Mesenchymal stem cell (in vitro differentiated cells and primary cell): Measurements from ENCODE around the gene KLF11.
A peak's percentile ranks its signal among the peaks of the same experiment; 100 is the strongest.

Experiments used
- DNase-seq: peaks from one replicate; pipeline ENCODE4 v3.0.0-alpha.2; 2013
- H2AFZ ChIP-seq: one replicate; pipeline ENCODE4 v1.6.1; 2013; ENCODE audit warnings: low read depth, mild to moderate bottlenecking, control low read depth, inconsistent platforms, low read length, moderate library complexity
- H2AK5ac ChIP-seq: 2 replicates; pipeline ENCODE4 v1.6.1; 2013; ENCODE audit warnings: low read length, moderate library complexity, mild to moderate bottlenecking, inconsistent platforms; ENCODE audit not compliant: severe bottlenecking
- H2BK120ac ChIP-seq: one replicate; pipeline ENCODE4 v1.6.1; 2013; ENCODE audit warnings: low read depth, mild to moderate bottlenecking, inconsistent platforms, low read length, moderate library complexity
- H2BK12ac ChIP-seq, 2 experiments: one replicate each; pipeline ENCODE4 v1.6.1; 2013; ENCODE audit warnings: inconsistent platforms in 2 of 2, low read length in 2 of 2, mild to moderate bottlenecking in 2 of 2, moderate library complexity in 2 of 2, control low read depth in 1 of 2
- H2BK15ac ChIP-seq: one replicate; pipeline ENCODE4 v1.6.1; 2013; ENCODE audit warnings: mild to moderate bottlenecking, low read depth, inconsistent platforms; ENCODE audit not compliant: poor library complexity, severe bottlenecking
- H2BK5ac ChIP-seq: 2 replicates; pipeline ENCODE4 v1.6.1; 2013; ENCODE audit warnings: low read depth, mild to moderate bottlenecking, low read length, control low read depth, inconsistent platforms; ENCODE audit not compliant: poor library complexity, severe bottlenecking
- H3K14ac ChIP-seq, 2 experiments: one replicate each; pipeline ENCODE4 v1.6.1; 2013; ENCODE audit warnings: inconsistent platforms in 2 of 2, low read length in 2 of 2, control low read depth in 1 of 2, mild to moderate bottlenecking in 1 of 2, moderate library complexity in 1 of 2
- H3K18ac ChIP-seq, 2 experiments: one replicate each; pipeline ENCODE4 v1.6.1; 2013; ENCODE audit warnings: inconsistent platforms in 2 of 2, low read length in 2 of 2, control low read depth in 1 of 2, low read depth in 1 of 2, mild to moderate bottlenecking in 1 of 2
- H3K23ac ChIP-seq, 2 experiments: one replicate each; pipeline ENCODE4 v1.6.1; 2013; ENCODE audit warnings: inconsistent platforms in 2 of 2, low read length in 2 of 2, mild to moderate bottlenecking in 2 of 2, moderate library complexity in 2 of 2, control low read depth in 1 of 2
- H3K27ac ChIP-seq: 2 replicates; pipeline ENCODE4 v1.5.1; 2013; ENCODE audit warnings: mild to moderate bottlenecking, moderate library complexity, low read length, control low read depth, inconsistent platforms; ENCODE audit not compliant: poor library complexity, severe bottlenecking
- H3K27me3 ChIP-seq, 2 experiments: 2 replicates each; pipeline versions ENCODE4 v1.6.1 to v1.7.0; 2013; ENCODE audit warnings: low read length in 2 of 2, mild to moderate bottlenecking in 2 of 2, moderate library complexity in 2 of 2, control low read depth in 1 of 2, inconsistent platforms in 1 of 2; ENCODE audit not compliant: control insufficient read depth in 1 of 2, insufficient read depth in 1 of 2
- H3K36me3 ChIP-seq, 2 experiments: 2 replicates each; pipeline versions ENCODE4 v1.6.1 to v1.7.0; 2013; ENCODE audit warnings: low read length in 2 of 2, control low read depth in 1 of 2, inconsistent platforms in 1 of 2, low read depth in 1 of 2, mild to moderate bottlenecking in 1 of 2; ENCODE audit not compliant: insufficient read depth in 2 of 2, control insufficient read depth in 1 of 2
- H3K4ac ChIP-seq, 2 experiments: one replicate each; pipeline ENCODE4 v1.6.1; 2013; ENCODE audit warnings: inconsistent platforms in 2 of 2, low read length in 2 of 2, mild to moderate bottlenecking in 2 of 2, moderate library complexity in 2 of 2, control low read depth in 1 of 2, low read depth in 1 of 2
- H3K4me1 ChIP-seq: 2 replicates; pipeline ENCODE4 v1.6.1; 2013; ENCODE audit warnings: low read depth, low read length, control low read depth; ENCODE audit not compliant: control insufficient read depth, insufficient read depth
- H3K4me2 ChIP-seq: 2 replicates; pipeline ENCODE4 v1.6.1; 2013; ENCODE audit warnings: low read length, mild to moderate bottlenecking, inconsistent platforms; ENCODE audit not compliant: poor library complexity, severe bottlenecking
- H3K4me3 ChIP-seq, 2 experiments: 2 replicates each; pipeline versions ENCODE4 v1.5.1 to v1.7.0; 2013; ENCODE audit warnings: low read length in 2 of 2, mild to moderate bottlenecking in 2 of 2, control low read depth in 1 of 2, low read depth in 1 of 2; ENCODE audit not compliant: insufficient read depth in 1 of 2
- H3K79me1 ChIP-seq: replicated peaks from 2 replicates; pipeline ENCODE4 v1.6.1; 2013; ENCODE audit warnings: mild to moderate bottlenecking, control low read depth, low read length, inconsistent platforms; ENCODE audit not compliant: poor library complexity, severe bottlenecking
- H3K9ac ChIP-seq: 2 replicates; pipeline ENCODE4 v1.7.0; 2013; ENCODE audit warnings: mild to moderate bottlenecking, low read length, moderate library complexity
- H3K9me3 ChIP-seq: 2 replicates; pipeline ENCODE4 v1.7.0; 2013; ENCODE audit warnings: mild to moderate bottlenecking, low read length; ENCODE audit not compliant: control insufficient read depth
- H4K8ac ChIP-seq: one replicate; pipeline ENCODE4 v1.6.1; 2013; ENCODE audit warnings: inconsistent platforms, mild to moderate bottlenecking, low read length, moderate library complexity
- H4K91ac ChIP-seq: one replicate; pipeline ENCODE4 v1.6.1; 2013; ENCODE audit warnings: mild to moderate bottlenecking, low read length, inconsistent platforms
- WGBS: methylation state at CpG from one replicate; pipeline ENCODE4 v1.1.7; 2013; ENCODE audit warnings: mixed read lengths; 5-methylcytosine and 5-hydroxymethylcytosine counted together

KLF11 gene

DNA sequence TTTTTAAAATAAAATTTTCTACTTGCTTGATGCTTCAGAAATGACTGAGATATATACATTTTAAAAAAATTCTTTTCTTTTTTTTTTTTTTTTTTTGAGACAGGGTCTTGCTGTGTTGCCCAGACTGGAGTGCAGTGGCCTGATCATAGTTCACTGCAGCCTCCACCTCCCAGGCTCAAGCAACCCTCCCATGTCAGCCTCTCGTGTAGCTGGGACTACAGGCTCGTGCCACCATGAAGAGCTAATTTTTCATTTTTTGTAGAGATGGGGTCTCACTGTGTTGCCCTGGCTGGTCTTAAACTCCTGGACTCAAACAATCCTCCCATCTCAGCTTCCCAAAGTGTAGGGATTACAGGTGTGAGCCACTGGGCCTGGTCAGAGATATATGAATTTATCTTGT is 24.0 kb downstream of the KLF11 start:
- WGBS: 100% methylated on average over 1 of the region's 2 CpGs

DNA sequence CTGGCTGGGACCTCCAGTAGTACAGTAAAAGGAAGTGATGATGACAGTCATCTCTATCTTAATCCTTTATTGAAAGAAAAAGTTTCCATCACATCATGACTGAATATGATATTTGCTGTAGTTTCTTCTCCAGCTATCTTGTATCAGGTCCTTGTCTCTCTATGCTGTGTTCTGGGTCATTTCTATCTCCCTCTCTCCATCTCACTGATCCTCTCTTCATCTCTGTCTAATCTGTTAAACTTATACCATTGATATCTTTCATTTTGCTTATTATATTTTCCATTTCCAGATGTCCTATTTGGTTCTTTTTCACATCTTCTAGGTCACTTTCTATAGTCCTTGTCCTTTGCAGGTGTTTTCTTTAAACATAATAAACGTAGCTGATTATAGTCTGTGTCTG is 24.5 kb downstream of the KLF11 start:
- H3K79me1 ChIP-seq: peaks cover 11% of the 10 kb centered on the region
- H3K4me3 ChIP-seq: no peak overlapping the region
- H3K4ac ChIP-seq: no peak overlapping the region
- H3K9me3 ChIP-seq: peaks cover 8% of the 10 kb centered on the region
- H3K18ac ChIP-seq: no peak overlapping the region
- H2BK12ac ChIP-seq: no peak overlapping the region
- H2BK5ac ChIP-seq: no peak overlapping the region
- no peak for DNase-seq
- H4K8ac ChIP-seq: no peak overlapping the region
- H3K4me1 ChIP-seq: peaks cover 5% of the 10 kb centered on the region
- H4K91ac ChIP-seq: no peak overlapping the region
- peaks cover 0 to 38% of the 10 kb centered on the region in 2 experiments for H3K36me3 ChIP-seq
- no peak overlapping the region for H2BK120ac ChIP-seq
- no peak overlapping the region for H2AFZ ChIP-seq
- peaks cover 0 to 9% of the 10 kb centered on the region in 2 experiments for H3K27me3 ChIP-seq
- no peak overlapping the region for H3K27ac ChIP-seq
- H3K9ac ChIP-seq: no peak overlapping the region
- no peak overlapping the region for H3K4me2 ChIP-seq
- H3K14ac ChIP-seq: no peak overlapping the region
- 67% methylated on average over 1 of the region's 1 CpG for WGBS
- H2AK5ac ChIP-seq: no peak overlapping the region
- H2BK15ac ChIP-seq: no peak overlapping the region
- H3K23ac ChIP-seq: no peak overlapping the region

More for the DNA sequence above, 24.0 kb downstream of the KLF11 start:
- Histone ChIP-seq H2BK12ac (no peak overlapping the region), H3K27ac (no peak overlapping the region), H3K36me3 (peaks cover 0 to 43% of the 10 kb centered on the region in 2 experiments), H3K4me1 (peaks cover 3% of the 10 kb centered on the region), H3K4me3 (no peak overlapping the region), H2BK120ac (no peak overlapping the region), H4K91ac (no peak overlapping the region), H4K8ac (no peak overlapping the region), H3K4ac (no peak overlapping the region), H3K9ac (no peak overlapping the region), H3K4me2 (no peak overlapping the region), H2BK5ac (no peak overlapping the region), H2BK15ac (no peak overlapping the region), H3K14ac (no peak overlapping the region), H3K27me3 (peaks cover 0 to 8% of the 10 kb centered on the region in 2 experiments), H2AK5ac (no peak overlapping the region), H3K23ac (no peak overlapping the region), H3K18ac (no peak overlapping the region), H3K79me1 (peaks cover 11% of the 10 kb centered on the region), H3K9me3 (peaks cover 8% of the 10 kb centered on the region), H2AFZ (no peak overlapping the region)
- no peak for DNase-seq

DNA sequence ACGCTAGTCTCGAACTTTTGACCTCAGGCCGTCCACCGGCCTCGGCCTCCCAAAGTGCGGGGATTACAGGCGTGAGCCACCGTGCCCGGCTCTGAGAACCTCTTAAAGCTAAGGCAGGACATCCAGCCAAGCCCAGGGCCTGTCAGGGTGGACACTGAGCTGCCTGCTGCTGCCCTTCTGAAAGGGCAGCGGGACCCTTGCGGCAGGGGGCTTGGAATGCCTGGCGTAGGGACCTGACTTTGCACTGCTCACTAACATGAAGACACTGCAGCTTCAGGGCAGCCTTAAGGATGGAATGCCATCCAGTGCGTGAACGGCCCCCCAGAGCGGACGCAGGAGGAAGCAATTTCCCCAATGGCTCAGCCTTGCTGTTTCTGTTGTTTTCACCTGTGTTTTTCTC is 27.8 kb downstream of the KLF11 start:
- 93% methylated on average over 16 of the region's 16 CpGs for WGBS
- no peak overlapping the region for H4K91ac ChIP-seq
- no peak for DNase-seq

DNA sequence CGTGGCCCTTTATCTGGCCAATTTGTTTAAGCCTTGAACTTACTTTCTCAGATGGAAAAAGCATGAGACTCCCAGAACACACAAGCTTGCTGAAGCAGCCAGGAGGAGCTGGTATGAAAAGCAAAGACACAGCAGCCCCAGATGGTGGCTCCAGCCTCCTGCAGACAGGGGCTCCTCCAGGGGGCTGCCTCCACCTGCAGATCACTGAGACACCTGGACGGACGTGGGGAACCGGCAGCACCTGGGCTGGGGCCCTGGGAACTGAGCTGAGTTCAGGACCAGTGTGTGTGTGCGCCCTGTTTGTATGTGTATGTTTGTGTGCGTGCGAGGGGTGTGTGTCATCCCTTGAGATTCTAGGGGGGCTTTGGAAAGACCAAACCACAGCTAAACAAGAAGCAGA is 28.2 kb downstream of the KLF11 start:
- no peak overlapping the region for H3K4ac ChIP-seq
- no peak overlapping the region for H3K4me3 ChIP-seq
- H3K9me3 ChIP-seq: peaks cover 8% of the 10 kb centered on the region
- H2BK15ac ChIP-seq: no peak overlapping the region
- H3K23ac ChIP-seq: no peak overlapping the region
- no peak overlapping the region for H2BK5ac ChIP-seq
- no peak overlapping the region for H3K9ac ChIP-seq
- WGBS: 80% methylated on average over 5 of the region's 7 CpGs
- no peak overlapping the region for H4K8ac ChIP-seq
- H2BK12ac ChIP-seq: no peak overlapping the region
- no peak overlapping the region for H3K14ac ChIP-seq
- H2AK5ac ChIP-seq: no peak overlapping the region
- H3K36me3 ChIP-seq: peaks cover 0 to 22% of the 10 kb centered on the region in 2 experiments
- no peak overlapping the region for H3K27ac ChIP-seq
- no peak overlapping the region for H3K4me2 ChIP-seq
- no peak for DNase-seq
- no peak overlapping the region for H2AFZ ChIP-seq
- no peak overlapping the region for H3K18ac ChIP-seq
- peaks cover 17% of the 10 kb centered on the region for H3K79me1 ChIP-seq
- H3K4me1 ChIP-seq: peaks cover 14% of the 10 kb centered on the region
- H2BK120ac ChIP-seq: no peak overlapping the region
- no peak overlapping the region for H4K91ac ChIP-seq
- H3K27me3 ChIP-seq: peaks cover 4 to 39% of the 10 kb centered on the region in 2 experiments

More for the DNA sequence above, 27.8 kb downstream of the KLF11 start:
- no peak overlapping the region for H2BK15ac ChIP-seq
- no peak overlapping the region for H3K23ac ChIP-seq
- H2BK5ac ChIP-seq: no peak overlapping the region
- peaks cover 15% of the 10 kb centered on the region for H3K79me1 ChIP-seq
- peaks cover 0 to 21% of the 10 kb centered on the region in 2 experiments for H3K36me3 ChIP-seq
- no peak overlapping the region for H3K4ac ChIP-seq
- peak overlapping the region; percentile 3 for H2AFZ ChIP-seq
- H3K9ac ChIP-seq: no peak overlapping the region
- no peak overlapping the region for H3K18ac ChIP-seq
- no peak overlapping the region for H3K4me3 ChIP-seq
- no peak overlapping the region for H4K8ac ChIP-seq
- H2BK12ac ChIP-seq: no peak overlapping the region
- no peak overlapping the region for H2BK120ac ChIP-seq
- no peak overlapping the region for H2AK5ac ChIP-seq
- H3K9me3 ChIP-seq: peaks cover 8% of the 10 kb centered on the region
- H3K4me2 ChIP-seq: no peak overlapping the region
- H3K4me1 ChIP-seq: peaks cover 11% of the 10 kb centered on the region
- H3K14ac ChIP-seq: no peak overlapping the region
- H3K27ac ChIP-seq: no peak overlapping the region
- peaks cover 0 to 38% of the 10 kb centered on the region in 2 experiments for H3K27me3 ChIP-seq
